ENCODE results near the gene DAB1.

DAB1 gene

GRCh38 chr1:57063406-57064125 lies 360.3 kb downstream of the DAB1 start:
- DNase-seq = no peak

DNA sequence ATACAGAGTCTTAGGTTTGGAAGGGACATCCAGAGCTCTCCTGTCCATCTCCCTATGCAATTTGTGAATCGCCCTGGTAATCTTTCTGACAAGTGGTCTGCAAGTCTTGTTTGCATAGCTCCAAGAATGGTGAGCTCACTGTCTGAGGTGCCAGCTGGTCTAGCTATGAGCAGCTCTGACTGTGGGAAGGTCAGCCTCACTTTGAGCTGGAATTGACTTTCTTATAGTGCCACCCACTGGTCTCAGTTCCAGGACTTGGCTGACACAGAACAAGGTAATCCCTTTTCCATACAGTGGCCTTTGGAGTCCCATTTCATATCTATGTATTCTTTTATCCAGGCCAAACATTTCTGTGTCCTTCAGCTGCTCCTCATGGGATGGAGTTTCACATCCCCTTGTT lies 362.5 kb downstream of the DAB1 start:
- peak; percentile 41 for DNase-seq

DNA sequence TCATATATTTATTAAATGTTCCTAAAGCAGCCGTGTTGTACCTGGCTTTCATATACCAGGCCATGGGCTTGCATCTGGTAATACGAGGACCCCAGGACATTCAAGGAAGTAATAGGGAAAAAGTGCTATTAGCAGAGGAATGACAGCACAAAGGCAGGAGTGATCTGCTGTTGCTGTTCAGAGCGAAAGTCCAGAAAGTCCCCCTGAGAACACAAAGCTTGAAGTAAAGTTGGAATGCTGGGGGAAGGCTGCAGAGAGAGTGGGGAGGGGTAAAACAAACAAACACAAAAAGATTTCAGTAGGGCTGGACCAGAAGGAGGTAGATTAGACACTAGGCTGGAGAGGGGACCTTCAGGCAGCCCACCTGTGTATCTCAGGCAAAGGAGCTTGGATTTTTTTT lies 363.4 kb downstream of the DAB1 start:
- no peak for DNase-seq

- no peak for DNase-seq
These were observed 365.0 kb downstream of the DAB1 start for GRCh38 chr1:57058652-57059501.

- no peak for DNase-seq
These were observed 375.0 kb downstream of the DAB1 start for GRCh38 chr1:57048856-57049255.

- DNase-seq = no peak
These were observed 377.4 kb downstream of the DAB1 start for GRCh38 chr1:57046462-57046861.

- DNase-seq = no peak
These were observed 382.0 kb downstream of the DAB1 start for GRCh38 chr1:57041901-57042300.

- no peak for DNase-seq
These were observed 383.0 kb downstream of the DAB1 start for GRCh38 chr1:57040811-57041210.

- DNase-seq = no peak
These were observed 386.9 kb downstream of the DAB1 start for GRCh38 chr1:57036641-57037579.

DNA sequence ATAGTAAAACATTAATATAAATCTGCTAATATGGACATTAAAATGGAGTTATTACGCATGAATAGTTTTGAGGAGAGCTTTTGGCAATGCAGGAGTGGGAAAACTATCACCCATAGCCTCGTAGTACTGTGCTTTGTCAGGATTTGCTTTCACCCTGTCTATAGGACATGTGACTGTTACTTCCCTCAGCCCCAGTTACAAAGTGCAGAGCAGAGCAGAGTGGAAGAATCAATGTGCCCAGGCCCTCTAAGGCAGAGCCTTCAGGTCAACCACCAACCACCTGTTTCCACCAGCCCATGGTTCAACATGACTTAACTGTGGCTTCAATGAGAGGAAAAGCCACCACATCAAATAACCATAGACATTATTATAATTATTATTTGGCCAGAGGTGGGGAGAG lies 389.1 kb downstream of the DAB1 start:
- no peak for DNase-seq

- no peak for DNase-seq
These were observed 390.4 kb downstream of the DAB1 start for GRCh38 chr1:57033222-57034001.

- DNase-seq = no peak
These were observed 397.1 kb downstream of the DAB1 start for GRCh38 chr1:57026624-57027354.

DNA sequence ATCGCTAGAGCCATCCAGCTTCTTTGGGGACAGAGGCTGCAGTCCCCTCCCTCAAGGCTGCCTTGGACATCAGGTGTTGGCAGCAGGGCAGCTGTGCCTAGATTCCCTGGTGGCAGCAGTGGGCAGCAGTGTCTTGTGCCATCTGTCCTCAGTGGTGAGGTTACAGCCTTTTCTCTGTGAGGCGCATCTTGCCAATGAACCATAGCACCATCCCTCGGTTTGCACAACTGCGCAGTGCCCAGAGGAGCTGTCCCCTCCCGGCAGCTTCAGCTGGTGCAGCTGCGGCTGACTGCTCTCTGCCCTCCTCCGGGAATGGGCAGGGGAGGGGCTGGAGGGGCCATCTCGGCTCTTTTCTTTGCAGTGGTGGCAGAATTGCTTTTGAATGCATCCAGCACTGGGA lies 399.0 kb downstream of the DAB1 start:
- no peak for DNase-seq

DNA sequence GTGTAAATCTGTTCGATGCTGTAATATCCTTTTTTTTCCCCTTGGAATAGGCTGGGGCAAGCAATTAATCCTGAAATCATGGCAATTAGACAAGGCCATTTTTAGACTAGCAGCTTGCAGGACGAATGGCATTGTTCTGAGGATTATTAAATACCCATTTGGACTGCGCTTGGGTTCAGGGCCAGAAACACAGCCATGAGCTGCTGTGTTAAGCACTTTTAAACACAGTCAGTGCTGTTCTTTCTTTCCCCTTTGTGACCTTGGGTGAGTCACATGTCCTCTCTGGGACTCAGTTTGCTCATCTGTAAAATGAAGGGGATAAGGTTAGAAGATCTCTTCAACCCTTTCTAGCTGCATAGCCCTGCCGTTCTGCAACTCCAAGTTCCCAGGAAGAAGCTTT lies 399.4 kb downstream of the DAB1 start:
- DNase-seq = no peak

DNA sequence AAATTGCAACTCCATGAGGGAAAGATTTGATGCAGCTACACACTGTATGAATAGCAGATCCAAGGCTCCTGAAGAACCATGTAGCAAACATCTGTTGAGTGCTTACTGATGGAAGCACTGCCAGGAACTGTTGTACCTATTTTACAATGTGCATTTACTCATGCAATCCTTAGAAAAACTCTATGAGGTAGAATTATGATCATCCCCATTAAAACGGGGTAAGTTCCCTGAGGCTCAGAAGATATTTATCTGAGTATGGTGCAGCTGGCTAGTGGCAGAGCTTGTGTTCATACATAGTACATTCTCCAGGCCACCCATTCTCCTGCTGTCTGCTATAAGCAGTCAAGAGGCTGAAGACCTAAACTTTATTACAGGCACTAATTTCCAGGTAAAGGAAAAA lies 403.6 kb downstream of the DAB1 start:
- no peak for DNase-seq

- DNase-seq = no peak
These were observed 404.5 kb downstream of the DAB1 start for GRCh38 chr1:57019236-57019839.

DNA sequence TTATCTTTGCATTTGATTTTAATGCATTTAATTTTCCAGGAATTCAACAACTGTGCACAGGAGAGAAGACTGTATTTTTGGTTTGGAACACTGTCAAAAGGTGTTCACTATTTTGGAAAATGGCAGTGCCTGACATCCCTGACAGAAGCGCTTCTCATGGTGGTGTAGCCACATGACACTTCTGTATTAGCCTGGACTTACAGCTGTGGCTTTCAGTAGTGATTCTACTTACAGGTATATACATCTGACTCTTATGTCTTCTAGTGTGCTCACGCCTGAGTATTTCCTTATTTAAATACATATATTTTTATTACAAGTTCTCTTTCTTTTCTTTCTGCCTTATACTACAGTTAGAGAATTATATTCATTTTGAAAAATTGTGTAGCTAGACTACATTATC lies 405.7 kb downstream of the DAB1 start:
- no peak for DNase-seq

- DNase-seq = peak; percentile 52
These were observed 406.1 kb downstream of the DAB1 start for GRCh38 chr1:57017717-57018116.

- DNase-seq = no peak
These were observed 406.7 kb downstream of the DAB1 start for GRCh38 chr1:57017200-57017599.

- no peak for DNase-seq
These were observed 408.8 kb downstream of the DAB1 start for GRCh38 chr1:57015071-57015470.

- DNase-seq = no peak
These were observed 410.3 kb downstream of the DAB1 start for GRCh38 chr1:57013522-57013921.
